Keratinocyte (primary cell): Measurements from ENCODE around the gene ZBTB46. TPM values are rescaled to one million over a fixed set of nuclear protein-coding genes. Genes with fewer than 3 reads are reported as not detected.

Experiments used
- DNase-seq: peaks from one replicate; pipeline ENCODE4 v3.0.0-alpha.2; 2011; ENCODE audit warnings: low read depth, missing footprints, low spot score
- FAIRE-seq: peaks from 2 replicates; lab custom pipeline; 2011; peaks lifted over from hg19 to GRCh38; lab: Jason Lieb, UNC
- H2AFZ ChIP-seq: 2 replicates; pipeline ENCODE4 v1.6.0; 2012; ENCODE audit warnings: low read length, control low read depth, inconsistent platforms; ENCODE audit not compliant: control insufficient read depth
- H3K27ac ChIP-seq: 2 replicates; pipeline ENCODE4 v1.5.1; 2011; ENCODE audit warnings: low read length; ENCODE audit not compliant: control insufficient read depth, insufficient read depth
- H3K27me3 ChIP-seq: 3 replicates; pipeline ENCODE4 v1.6.0; 2011; ENCODE audit warnings: low read length; ENCODE audit not compliant: control insufficient read depth, insufficient read depth; ENCODE audit errors: extremely low read depth
- H3K36me3 ChIP-seq, 2 experiments: 2 replicates in 1 of 2; 3 replicates in 1 of 2; pipeline ENCODE4 v1.5.1; 2011; ENCODE audit warnings: low read length in 2 of 2, mild to moderate bottlenecking in 1 of 2; ENCODE audit not compliant: control insufficient read depth in 2 of 2, insufficient read depth in 2 of 2; ENCODE audit errors: extremely low read depth in 1 of 2
- H3K4me1 ChIP-seq: 3 replicates; pipeline ENCODE4 v1.5.1; 2011; ENCODE audit warnings: low read length; ENCODE audit not compliant: control insufficient read depth, insufficient read depth; ENCODE audit errors: extremely low read depth
- H3K4me2 ChIP-seq: 3 replicates; pipeline ENCODE4 v1.6.0; 2011; ENCODE audit warnings: low read depth, low read length; ENCODE audit not compliant: control insufficient read depth, insufficient read depth; ENCODE audit errors: extremely low read depth
- H3K4me3 ChIP-seq, 3 experiments: fragments of 200-600 bp in 1 of 3; sonication (generic) in 1 of 3; 2 replicates in 2 of 3; 3 replicates in 1 of 3; pipeline ENCODE4 v1.5.1; 2011 to 2016; ENCODE audit warnings: low read length in 3 of 3, mild to moderate bottlenecking in 3 of 3, control low read depth in 2 of 3, inconsistent platforms in 1 of 3, low read depth in 1 of 3, mixed read lengths in 1 of 3, mixed run types in 1 of 3, moderate library complexity in 1 of 3; ENCODE audit not compliant: control insufficient read depth in 2 of 3, insufficient read depth in 2 of 3; ENCODE audit errors: extremely low read depth in 1 of 3
- H3K79me2 ChIP-seq: 2 replicates; pipeline ENCODE4 v1.6.0; 2012; ENCODE audit warnings: low read length; ENCODE audit not compliant: control insufficient read depth, insufficient read depth
- H3K9ac ChIP-seq: 3 replicates; pipeline ENCODE4 v1.6.0; 2011; ENCODE audit warnings: low read length; ENCODE audit not compliant: control insufficient read depth, insufficient read depth; ENCODE audit errors: extremely low read depth
- H3K9me1 ChIP-seq: 3 replicates; pipeline ENCODE4 v1.6.0; 2011; ENCODE audit warnings: low read length; ENCODE audit not compliant: control insufficient read depth, insufficient read depth; ENCODE audit errors: extremely low read depth
- H3K9me3 ChIP-seq: 2 replicates; pipeline ENCODE4 v1.5.1; 2012; ENCODE audit warnings: low read depth, low read length; ENCODE audit not compliant: control insufficient read depth
- H4K20me1 ChIP-seq: 3 replicates; pipeline ENCODE4 v1.6.0; 2011; ENCODE audit warnings: low read length; ENCODE audit not compliant: control insufficient read depth, insufficient read depth; ENCODE audit errors: extremely low read depth
- CTCF ChIP-seq, 3 experiments: IDR thresholded peaks in 1 of 3; conservative IDR thresholded peaks in 1 of 3; optimal IDR thresholded peaks in 1 of 3; 2 replicates in 2 of 3; 3 replicates in 1 of 3; pipeline versions ENCODE3 to v1.5.1; 2011; ENCODE audit warnings: low read length in 3 of 3, mild to moderate bottlenecking in 3 of 3, moderate library complexity in 2 of 3, control low read depth in 1 of 3, inconsistent platforms in 1 of 3; ENCODE audit not compliant: insufficient read depth in 2 of 3; ENCODE audit errors: extremely low read depth in 1 of 3
- EZH2 ChIP-seq: IDR thresholded peaks from one replicate; pipeline ENCODE4 v1.6.1; 2012; ENCODE audit warnings: inconsistent platforms, mild to moderate bottlenecking, low read length, moderate library complexity
- dilution Hi-C: fragments of 300-500 bp; cut with MboI; formaldehyde crosslinking; loops from one replicate; pipeline ENCODE4 v1.7.0; 2020; ENCODE audit warnings: low sequenced_read_pairs; ENCODE audit not compliant: extremely low pct_ligation_motif_present
- polyA plus RNA-seq, 5 experiments: library from polyadenylated mRNA; depleted of rRNA in 3 of 5; stranded (reverse) in 3 of 5; stranded (forward) in 1 of 5; unstranded in 1 of 5; fragments of >200 nt; gene quantifications; 1 replicate in 1 of 5; 2 replicates in 3 of 5; 3 replicates in 1 of 5; pipeline versions ENCODE4 v1.2.1 to v1.2.3, GENCODE V29; 2011 to 2012; ENCODE audit warnings: missing spikeins in 2 of 5, low read depth in 1 of 5, low replicate concordance in 1 of 5

The ZBTB46 gene
- polyA plus RNA-seq, 1 donor (not counting 4 experiments of a cell fraction or from before 2014, with no cell fraction given) = 0.12 TPM

GRCh38 chr20:63709149-63709527 is 121.9 kb downstream of the ZBTB46 start:
- no peak overlapping the region for H2AFZ ChIP-seq
- no peak for TF ChIP-seq EZH2
- TF ChIP-seq CTCF (optimal IDR thresholded peaks at IDR 0.05 in 1 of 3, IDR thresholded peaks at IDR 0.05 in 1 of 3, conservative IDR thresholded peaks at IDR 0.05 in 1 of 3; ENCODE audit: extremely low read depth in 1 of 3, insufficient read depth in 2 of 3, low read length in 3 of 3) = no peak
- peak overlapping the region; percentile 77 to 81 (median 79) for H3K4me3 ChIP-seq
- FAIRE-seq = no peak
- H3K9ac ChIP-seq = no peak overlapping the region
- dilution Hi-C loops = no loop called here
- peaks cover 21 to 29% of the 10 kb centered on the region in 2 experiments for H3K36me3 ChIP-seq
- H3K9me1 ChIP-seq = no peaks in the 10 kb centered on the region
- H4K20me1 ChIP-seq = peaks cover 4% of the 10 kb centered on the region
- H3K27ac ChIP-seq = no peak overlapping the region
- peak overlapping the region; percentile 80 for H3K4me2 ChIP-seq
- no peaks in the 10 kb centered on the region for H3K27me3 ChIP-seq
- H3K9me3 ChIP-seq = no peaks in the 10 kb centered on the region
- H3K4me1 ChIP-seq = peaks cover 21% of the 10 kb centered on the region
- no peak for DNase-seq
- peaks cover 82% of the 10 kb centered on the region for H3K79me2 ChIP-seq

GRCh38 chr20:63708301-63709148 is 122.5 kb downstream of the ZBTB46 start:
- no peak overlapping the region for H2AFZ ChIP-seq
- no peaks in the 10 kb centered on the region for H3K9me1 ChIP-seq
- no peaks in the 10 kb centered on the region for H3K27me3 ChIP-seq
- H3K9ac ChIP-seq = peak overlapping the region; percentile 85
- no peak for DNase-seq
- H3K4me2 ChIP-seq = peak overlapping the region; percentile 80
- H3K36me3 ChIP-seq = peaks cover 23 to 31% of the 10 kb centered on the region in 2 experiments
- peak overlapping the region; percentile 77 to 81 (median 79) for H3K4me3 ChIP-seq
- no peak overlapping the region for H3K27ac ChIP-seq
- TF ChIP-seq CTCF (optimal IDR thresholded peaks at IDR 0.05 in 1 of 3, IDR thresholded peaks at IDR 0.05 in 1 of 3, conservative IDR thresholded peaks at IDR 0.05 in 1 of 3; ENCODE audit: extremely low read depth in 1 of 3, insufficient read depth in 2 of 3, low read length in 3 of 3) = no peak
- H3K9me3 ChIP-seq = no peaks in the 10 kb centered on the region
- H3K4me1 ChIP-seq = peaks cover 21% of the 10 kb centered on the region
- no peak for FAIRE-seq
- dilution Hi-C loops = no loop called here
- H4K20me1 ChIP-seq = peaks cover 4% of the 10 kb centered on the region
- peaks cover 77% of the 10 kb centered on the region for H3K79me2 ChIP-seq
